Stimulated activated CD4-positive, alpha-beta T cell treated with anti-CD3 and anti-CD28 coated beads, Interleukin-12 subunit alpha, Interleukin-12 subunit beta, amount 100 ng/mL, for 4 hours (primary cell): Measurements from ENCODE around the gene FADS1.

ENCODE experiments used
- DNase-seq: peaks from one replicate; pipeline ENCODE4 v3.0.0-alpha.2; 2020

Gene FADS1

GRCh38 chr11:61793829-61794204, 23.0 kb downstream of the FADS1 start:
- no peak for DNase-seq

DNA sequence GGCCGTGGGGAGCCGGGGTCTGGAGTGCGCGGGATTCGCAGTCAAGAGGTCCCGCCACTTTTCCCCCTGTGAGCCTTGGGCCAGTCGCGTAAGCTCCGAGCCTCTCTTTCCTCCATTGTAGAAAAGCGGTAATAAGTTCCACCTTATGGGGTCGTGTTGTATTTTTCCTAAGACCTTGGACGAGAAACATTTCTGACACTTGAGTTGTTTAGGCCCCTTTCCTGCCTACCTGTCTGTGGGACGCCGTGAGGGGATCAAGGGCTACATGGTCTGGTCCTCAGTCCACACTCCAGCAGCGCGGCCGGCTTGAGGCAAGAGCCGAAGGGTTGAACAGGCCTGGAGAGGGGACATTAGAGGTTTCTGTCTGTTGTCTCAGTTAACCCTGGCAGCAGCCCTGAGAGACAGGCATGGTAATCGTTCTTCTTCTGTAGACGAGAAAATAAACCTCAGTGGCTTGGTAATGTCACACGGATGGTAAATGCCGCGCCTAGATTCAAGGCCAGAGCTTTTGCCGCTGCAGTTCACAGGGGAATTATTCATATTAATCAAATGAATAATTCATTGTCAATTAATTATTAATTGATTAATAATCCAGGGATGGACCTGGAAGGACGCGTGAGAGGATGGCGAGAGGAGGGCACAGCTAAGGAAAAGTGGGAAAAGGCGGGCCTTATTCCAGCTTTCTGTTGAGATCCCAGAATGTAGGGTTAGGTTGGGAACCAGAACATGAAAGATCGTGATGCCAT, 23.5 kb downstream of the FADS1 start:
- no peak for DNase-seq

DNA sequence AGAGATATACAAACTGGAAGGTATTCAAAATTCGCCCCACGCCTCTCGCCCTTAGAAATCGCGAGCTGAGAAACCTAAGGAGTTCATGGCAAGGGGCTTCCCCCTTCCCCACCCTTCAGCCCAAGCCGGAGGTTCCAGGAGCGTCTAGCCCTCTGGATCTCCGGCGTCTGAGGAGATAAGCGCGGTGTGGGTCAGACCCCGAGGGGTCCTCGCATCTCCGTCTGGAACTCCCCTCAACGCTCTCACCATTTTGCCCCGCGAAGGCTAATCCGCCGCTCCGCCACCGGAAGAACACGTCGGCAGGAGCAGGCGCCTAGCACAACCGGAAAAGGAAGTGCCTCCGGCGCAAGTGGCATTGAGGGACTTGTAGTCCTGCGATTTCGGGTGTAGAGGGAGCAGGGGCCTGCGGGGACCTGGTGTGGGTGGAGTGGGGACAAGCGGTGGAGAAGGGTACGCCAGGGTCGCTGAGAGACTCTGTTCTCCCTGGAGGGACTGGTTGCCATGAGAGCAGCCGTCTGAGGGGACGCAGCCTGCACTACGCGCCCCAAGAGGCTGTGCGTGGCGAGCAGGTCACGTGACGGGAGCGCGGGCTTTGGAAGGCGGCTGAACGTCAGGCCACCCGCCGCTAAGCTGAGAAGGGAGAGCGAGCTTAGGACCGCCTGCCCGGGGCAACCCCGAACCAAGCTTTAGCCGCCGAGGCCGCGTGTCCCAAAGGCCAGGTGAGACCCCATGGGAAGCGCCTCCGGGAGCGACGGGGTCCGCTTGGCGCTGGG, 24.3 kb downstream of the FADS1 start, which contains the start of the genes FEN1 and TMEM258:
FEN1 (plus strand) TSS at position 602 of the 773 bp plus-strand sequence. CDS start 2,451 bp downstream, outside the sequence.
TMEM258 (minus strand) TSS at position 290 of the 773 bp plus-strand sequence; CDS start at position 249, 41 bp downstream.
- DNase-seq, result peak; percentile 80

DNA sequence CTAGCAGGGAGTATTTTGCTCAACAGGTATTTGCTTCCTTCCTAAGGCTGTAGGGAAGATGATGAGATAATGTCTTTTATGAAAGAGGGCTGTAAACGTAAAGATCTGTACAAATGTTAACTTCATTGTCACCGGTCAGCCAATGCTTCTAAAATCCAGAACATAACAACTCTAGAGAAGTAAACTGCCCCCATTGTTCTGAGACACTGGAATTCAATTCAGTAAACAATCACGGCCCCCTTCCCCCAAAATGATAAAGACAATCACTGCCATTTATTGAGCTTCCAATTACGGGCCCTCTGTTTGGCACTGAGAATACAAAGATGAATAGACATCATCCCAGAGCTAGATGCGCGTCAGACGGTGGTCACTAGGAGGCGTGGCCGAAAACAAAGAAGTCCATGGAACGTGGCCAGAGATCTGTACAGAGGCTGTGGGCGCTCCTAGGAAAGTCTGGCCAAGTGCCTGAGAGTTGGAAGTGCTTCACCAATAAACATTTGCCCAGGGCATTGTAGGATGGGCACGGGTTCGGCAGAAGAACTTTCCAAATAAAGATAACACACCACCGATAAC, 25.0 kb downstream of the FADS1 start:
- peak; percentile 22 for DNase-seq

GRCh38 chr11:61787928-61788491, 28.8 kb downstream of the FADS1 start:
- no peak for DNase-seq

DNA sequence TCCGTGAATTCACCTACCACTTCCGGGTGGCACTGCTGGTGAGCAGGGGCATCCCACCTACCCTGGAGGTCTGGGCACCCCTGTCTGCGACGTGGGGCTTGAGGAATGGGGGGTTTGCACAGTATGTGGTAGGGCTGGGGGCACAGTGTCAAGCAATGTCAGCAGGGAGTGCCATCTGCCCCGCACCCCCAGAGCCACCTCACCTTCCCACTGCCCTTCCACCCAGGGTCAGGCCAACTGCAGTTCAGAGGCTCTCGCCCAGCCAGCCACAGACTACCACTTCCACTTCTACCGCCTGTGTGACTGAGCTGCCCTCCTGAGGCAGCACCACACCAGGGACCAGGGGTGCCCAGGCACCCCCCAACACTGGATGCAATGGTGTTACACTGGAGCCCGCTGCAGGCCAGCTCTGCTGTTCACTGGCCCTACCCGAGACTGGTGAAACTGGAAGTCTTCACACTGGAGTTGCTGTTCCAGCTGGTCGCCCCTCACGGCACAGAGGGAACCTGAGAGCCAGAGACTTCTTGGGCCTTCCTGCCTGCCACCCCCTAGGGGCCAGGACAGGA, 30.9 kb downstream of the FADS1 start:
- no peak for DNase-seq

DNA sequence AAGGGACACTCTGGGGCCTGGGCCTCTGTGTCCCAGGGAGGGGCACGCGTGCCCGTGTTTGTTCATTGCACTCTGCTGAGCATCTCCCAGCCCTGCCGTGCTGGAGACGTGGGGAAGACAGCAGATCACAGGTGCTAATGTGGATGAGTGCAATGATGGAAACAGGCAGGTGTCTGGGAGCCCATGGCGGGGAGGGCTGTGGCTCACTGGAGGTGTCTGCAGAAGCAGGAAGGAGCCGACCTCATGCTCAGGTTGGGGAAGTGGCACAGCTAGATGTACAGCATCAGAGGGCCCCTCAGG, 32.3 kb downstream of the FADS1 start:
- DNase-seq, result no peak

DNA sequence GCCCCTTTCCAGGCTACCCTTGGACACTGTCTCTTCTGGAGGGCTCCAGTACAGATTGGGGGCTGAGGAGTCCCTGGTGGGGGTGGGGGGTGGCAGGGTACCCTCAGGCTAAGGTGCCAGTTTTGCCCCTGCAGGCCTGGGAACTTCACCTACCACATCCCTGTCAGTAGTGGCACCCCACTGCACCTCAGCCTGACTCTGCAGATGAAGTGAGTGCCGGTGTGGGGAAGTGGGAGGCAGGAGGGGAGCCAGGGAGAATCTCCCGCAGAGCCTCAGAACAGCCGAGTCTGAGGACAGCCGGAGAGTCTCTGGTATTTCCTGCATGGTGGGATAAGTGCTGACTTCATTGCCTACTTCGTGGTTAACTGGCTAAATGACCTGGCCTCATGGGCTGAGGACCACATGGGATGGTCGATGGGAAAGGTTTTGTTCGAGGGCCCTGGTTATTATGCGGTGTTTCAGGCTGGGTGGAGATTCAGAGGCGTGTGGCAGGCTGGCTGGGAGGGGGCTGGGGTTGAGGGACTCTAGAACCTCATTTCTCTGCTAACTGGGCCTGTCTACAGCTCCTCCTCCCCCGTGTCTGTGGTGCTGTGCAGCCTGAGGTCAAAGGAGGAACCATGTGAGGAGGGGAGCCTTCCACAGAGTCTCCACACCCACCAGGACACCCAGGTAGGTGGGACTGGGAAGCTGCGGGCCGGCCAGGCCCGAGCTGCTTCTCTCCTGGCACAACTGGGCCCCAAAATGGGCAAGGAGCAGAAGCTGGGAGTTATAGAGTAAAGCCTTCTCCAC, 32.9 kb downstream of the FADS1 start:
- no peak for DNase-seq

DNA sequence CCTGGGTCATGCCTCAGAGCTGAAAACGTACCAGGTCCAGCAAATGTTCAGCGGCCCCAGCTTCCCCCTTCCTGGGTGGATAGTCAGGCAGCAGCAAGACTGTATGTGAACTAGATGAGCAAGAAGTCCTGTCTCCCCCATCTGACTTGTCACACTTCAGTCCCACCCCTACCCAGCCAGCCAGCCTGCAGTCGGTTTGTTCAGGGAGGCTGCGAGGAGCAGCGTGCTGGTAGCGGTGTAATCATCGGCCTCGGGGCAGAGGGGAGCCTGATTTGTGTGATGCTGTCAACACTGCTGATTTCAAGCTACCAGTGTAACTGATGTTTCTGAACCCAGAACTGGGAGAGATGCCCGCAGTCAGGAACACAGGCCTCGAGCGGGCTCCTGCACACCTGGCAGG, 34.0 kb downstream of the FADS1 start:
- DNase-seq, result no peak

DNA sequence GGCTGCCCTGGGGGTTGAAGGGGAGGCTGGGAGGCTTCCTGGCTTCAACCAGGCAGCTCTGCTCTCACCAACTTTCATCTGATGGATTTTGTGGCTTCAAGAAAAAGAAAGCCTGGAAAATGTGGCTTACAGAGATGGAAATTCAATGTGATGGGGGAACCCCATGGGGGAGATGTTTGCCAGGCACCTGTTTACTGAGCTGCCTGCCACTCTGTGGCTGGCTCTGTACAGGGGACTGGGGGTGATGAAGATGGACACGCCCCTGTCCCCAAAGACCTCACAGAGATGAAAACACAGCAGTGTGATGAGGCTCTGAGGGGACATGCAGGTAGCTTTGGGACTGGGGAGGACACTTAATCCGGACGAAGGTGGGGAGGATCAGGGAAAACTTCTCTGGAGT, 34.5 kb downstream of the FADS1 start:
- DNase-seq, result no peak

DNA sequence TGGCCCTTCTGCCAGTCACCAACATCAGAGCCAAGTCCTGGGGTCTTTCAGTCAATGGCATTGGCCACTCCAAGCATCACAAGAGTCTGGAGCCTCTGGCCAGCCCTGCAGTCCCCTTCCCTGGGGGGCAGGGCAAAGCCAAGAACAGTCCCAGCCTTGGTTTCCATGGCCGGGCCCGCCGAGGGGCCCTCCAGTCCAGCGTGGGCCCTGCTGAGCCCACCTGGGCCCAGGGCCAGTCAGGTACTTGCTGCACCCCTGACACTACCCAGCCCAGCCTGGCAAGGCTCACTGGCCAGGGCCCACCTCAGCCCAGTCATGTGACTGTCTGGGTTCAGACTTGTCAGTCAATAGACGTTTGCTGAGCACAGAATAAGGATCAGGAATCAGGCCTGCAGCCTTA, 35.2 kb downstream of the FADS1 start:
- DNase-seq, result no peak

- no peak for DNase-seq
These were observed 36.1 kb downstream of the FADS1 start for GRCh38 chr11:61780581-61781162.

- no peak for DNase-seq
These were observed 36.9 kb downstream of the FADS1 start for GRCh38 chr11:61779666-61780525.

- DNase-seq, result no peak
These were observed 37.7 kb downstream of the FADS1 start for GRCh38 chr11:61778920-61779650.

- no peak for DNase-seq
These were observed 38.4 kb downstream of the FADS1 start for GRCh38 chr11:61778357-61778886.

DNA sequence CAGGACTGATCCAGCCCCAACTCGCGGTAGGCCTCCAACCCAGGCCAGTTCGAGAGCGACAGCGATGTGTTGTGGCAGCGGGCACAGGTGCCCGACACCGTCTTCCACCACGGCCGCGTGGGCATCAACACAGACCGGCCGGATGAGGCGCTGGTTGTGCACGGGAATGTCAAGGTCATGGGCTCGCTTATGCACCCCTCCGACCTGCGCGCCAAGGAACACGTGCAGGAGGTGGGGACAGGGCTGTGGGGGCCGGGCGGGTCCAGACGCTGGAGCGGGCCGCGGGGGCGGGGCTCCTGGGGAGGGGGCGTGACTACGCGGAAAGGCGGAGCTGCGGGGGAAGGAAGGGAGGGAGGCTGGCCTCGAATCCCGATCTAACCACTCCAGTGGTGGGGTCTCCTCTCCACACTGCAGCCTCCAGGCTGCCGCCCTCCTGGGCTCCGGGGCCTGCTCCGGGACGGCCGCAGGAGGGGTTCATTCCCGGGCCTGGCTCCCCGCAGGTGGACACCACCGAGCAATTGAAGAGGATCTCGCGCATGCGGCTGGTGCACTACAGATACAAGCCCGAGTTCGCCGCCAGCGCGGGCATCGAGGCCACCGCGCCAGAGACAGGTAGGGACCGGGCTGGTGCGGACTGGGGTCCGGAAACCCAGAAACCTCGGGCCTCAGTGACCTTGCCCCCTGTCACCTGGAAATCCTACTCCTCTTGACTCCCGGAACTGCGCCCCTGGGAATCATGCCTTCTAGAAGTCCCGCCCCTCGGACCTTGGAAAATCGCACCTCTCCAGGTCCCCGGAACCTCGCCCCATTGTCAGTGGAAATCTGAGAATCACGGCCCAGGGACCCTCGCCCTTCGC, 39.3 kb downstream of the FADS1 start:
- peak; percentile 65 for DNase-seq

DNA sequence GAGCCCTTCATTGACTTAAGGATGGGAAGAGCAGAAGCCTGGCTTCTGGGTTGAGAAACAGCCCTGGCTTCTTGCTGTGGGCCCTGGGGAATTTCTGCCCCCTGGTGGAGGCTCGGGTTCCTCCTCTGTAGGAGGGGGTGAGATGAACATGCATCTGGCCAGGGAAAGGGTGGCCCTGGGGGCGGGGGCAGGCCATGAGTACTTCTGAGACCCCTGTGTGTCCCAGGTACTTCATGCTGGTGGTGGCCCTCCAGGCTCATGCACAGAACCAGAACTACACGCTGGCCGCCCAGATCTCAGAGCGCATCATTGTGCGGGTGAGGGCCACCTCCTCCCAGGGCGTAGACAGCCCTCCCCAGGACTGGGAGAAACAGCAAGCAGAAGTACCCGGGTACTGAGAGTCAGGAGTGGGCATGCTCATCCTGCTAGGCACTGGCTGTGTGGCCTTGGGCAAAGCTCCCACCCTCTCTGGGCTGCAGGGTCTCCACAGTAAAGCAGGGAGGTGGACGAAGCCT, 40.2 kb downstream of the FADS1 start:
- peak; percentile 60 for DNase-seq

GRCh38 chr11:61775606-61776554, 40.9 kb downstream of the FADS1 start:
- DNase-seq, result no peak
